GM18907 (cell line): ENCODE measurements around the gene SIM1.

Experiments used
- ATAC-seq: cut with Tn5 transposase; IDR thresholded peaks from one replicate; pipeline ENCODE4 v1.9.1; 2021; ENCODE audit warnings: mild to moderate bottlenecking, moderate library complexity; ENCODE audit not compliant: unreplicated experiment

SIM1 gene

DNA sequence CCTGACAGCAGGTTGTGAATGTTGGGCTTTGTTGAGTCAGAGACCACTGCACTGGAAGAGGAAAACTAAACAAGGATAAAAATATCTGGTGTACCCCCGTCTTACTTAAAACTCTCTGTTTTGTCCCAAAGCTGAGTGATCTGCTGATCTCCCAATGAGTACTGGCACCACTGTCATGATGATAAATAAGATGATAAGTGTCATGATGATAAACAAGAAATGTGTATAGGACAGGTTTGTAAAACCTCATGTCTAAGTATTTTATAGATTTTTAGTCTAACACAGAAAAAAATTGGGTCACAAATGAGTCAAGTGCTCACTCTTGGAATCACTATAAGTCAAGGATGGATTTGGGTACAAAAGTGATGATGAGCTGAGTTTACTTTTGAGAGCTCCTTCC is 8.5 kb upstream of the SIM1 start:
- no peak for ATAC-seq

DNA sequence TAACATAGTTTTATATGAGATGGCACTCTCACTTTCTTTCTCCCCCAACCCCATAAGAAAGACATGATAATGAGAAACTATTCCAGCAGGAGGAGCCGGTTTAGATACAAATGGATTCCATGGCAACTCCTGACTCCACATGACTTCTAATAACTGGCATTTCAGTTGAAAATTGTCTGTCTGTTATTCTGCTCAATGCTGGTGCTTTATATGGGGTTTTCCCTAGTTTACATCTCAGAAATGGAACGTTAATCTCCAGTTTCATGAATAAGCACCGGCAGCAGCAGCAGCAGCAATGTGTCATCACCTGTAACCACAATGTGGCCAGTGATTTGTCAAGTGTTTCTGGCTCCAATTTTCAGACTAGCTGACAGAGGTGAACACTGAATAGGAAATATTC is 8.0 kb upstream of the SIM1 start:
- ATAC-seq: peak; percentile 92

DNA sequence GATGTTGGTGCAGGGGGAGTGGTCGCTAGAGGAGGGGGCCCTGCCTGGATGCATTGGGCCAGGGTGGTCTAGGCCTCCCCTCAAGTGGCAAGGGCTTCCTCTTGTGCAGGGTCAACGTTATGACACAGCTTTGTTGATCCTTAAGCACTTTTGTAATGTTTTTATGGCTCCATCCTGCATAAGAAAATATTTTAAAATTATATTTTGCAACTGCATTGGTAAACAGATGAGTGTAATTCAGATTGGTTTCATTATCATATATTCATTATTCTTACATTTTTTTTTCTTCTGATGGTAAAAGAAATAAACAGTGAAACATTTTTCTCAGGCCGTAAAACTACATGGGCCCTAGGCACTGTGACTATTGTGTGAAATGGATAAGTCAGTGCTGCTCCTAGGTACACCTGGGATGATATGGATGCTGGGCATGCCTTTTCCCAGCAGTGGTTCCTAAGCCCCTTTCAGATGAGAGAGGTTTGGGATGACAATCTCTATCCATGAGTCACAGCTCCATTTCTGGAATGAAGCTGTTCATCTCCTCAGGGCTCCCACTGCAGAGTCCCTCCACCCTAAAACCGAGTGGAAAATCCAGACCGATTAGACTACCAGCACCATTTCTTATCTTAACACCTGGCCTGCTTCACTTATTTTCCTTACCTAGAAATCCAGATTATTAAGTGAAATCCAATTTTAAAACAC is 5.8 kb upstream of the SIM1 start:
- ATAC-seq: no peak

DNA sequence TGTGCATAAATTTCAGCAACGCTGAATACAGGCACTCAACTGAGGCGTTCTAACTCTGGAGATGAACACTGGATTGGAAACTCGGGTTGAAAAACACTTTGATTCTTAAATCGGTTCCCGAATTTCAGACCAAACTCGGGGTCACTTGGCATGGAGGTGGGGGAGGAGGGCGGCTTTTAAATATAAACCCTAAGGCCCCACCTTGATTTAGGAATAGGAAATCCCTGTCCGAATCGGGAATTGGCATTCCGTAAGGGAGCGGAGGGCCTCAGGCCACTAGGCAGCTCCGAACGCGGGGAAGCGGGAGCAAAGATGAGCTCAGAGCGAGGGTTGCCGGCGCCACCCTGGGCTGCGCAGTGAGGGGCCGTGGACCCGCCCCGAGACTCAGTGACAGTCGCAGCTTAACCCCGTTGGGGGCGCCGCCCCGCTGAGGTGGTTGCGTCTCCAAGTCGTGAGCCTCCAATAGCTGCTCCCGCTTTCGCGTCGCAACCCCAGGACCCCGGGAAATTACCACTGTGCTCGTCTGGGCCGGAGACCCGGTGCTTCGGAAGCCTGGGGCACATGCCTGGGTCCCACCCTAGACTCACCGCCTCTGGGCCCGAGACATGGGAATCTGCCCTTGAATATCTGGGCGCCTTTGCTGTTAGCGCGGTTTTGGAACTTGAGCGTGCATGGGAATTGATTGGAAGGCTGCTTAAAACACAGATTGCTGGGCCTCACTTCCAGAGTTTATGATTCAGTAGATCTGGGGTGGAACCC is 4.6 kb upstream of the SIM1 start:
- no peak for ATAC-seq

DNA sequence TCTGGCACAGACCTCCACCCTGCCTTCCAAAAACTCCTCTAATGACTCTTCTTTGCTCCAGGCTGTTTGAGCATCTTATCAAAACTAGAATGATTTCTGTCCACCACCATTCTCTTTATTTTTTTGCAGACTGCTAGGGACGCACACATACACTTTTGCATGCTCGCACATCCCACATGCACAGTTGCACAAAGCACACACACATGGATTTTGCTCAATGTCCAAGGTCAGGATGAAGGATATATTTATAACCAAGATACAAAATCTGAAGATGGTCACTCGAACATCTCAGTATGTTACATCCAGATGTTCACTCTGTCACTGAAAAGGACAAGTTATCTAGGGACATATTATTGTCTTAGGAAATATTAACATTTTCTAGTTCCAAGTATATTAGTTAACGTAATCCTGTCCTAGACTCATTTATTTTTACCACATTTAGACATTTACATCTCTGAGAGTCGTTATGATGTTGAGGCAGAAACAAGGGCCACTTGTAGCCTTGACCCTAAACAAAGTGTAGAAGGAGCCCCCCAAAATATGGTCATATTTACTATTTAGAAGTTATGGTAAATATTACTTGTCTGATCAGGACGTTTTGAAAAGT is 3.4 kb upstream of the SIM1 start:
- ATAC-seq: no peak

DNA sequence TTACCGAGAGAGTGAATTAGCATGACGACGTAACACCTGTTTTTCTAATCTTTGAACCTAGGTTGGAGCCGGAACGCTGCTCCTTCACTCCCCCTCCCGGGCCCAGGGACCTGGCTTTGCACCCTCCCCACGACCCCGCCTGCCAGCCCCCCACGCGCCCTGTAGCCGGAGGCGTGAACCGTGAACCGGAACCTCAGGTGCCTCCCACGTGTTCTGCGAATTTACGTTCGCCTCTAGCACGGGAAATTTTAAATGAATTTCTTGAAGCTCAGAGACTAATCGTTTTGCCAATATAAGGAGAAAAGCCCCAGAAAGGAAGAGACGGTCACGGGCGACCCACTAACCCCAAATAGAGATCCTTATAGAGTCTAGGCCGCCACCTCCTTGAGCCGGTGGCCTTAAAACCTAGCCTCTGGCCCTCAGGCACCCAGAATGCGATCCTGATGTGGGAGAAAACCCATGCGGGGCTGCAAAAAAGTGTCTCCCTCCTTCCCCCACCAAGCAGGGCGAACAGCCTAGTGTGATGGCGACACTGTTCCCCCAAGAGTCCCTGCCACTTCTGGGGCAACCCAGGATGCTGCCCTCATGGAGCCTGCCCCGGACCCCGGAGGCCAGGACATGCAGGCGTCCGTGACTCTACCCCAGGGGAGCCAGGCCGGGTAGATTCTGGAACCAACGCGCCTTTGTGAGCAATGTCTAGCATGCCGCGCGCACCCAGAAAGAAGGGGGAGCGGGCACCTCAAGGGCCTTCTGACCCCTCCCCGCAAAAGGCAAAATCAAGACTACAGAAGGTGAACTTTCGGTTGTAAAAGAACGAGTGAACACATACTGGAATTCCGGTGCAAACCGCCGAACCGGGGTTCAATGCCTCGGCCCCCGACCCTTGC is 2.7 kb upstream of the SIM1 start:
- no peak for ATAC-seq

DNA sequence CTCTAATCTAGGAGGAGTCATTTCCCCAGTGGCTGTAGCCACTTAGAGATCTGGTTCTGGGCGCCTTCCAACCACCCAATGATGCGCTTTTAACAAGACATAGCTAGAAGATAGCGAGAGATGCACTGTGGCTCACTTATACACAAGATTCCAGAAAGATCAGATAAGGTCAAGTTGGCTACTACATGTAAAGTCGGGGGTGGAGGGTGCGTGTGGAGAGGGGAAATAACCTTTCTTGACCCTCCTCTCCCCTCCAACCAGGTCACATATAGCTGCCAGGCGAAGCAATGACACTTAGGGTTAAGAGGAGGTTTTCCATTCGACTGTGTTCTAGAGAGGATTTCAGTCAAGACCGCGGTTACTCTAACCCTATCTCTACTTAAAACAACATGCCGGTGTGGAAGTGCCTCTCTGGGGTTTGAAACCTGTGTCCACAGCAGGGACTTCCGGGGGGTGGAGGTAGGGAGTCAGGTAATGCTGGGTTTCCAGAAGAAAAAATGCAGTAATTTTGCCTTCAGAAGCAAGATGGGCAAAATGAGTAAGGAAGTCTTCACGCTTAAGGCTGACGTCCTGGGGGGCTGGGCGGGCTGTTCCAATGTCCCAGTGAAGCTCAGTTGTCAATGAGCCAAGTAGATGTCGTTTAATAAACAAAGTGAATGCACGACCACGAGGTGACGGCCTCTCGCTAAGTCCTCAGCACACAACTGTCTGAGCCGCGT is 1.8 kb upstream of the SIM1 start:
- ATAC-seq: no peak

DNA sequence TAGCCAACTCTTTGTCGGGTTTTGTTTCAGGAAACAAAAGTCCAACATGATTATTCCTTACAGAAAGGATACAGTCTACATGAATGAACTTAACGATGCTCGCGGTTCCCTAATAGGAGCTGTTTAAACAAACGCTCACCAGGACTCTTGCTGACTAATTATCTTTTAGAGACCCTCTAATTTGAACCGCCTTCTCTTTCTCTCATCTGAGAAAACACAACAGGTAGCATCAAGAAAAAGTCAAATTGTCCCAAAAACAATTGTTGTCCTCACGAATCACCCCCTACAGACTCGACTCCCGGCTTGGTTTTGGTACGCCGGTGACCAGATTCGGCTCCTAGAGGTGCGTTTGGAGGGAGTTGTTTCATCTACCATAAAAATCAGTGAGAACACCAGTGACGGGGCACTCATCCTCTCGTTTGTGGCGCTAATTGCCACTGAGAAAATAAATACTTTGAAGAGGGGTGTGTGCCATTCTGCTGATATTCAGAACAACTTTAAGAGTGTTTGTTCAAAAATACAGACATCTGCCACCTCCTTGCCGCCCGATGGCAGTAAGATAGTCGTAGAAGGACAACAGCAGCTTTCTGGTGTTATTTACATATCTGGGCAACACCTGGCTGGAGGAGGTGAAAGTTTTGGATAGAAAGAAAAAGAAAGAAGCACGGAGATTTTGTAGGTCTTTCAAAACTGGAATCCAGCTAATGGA is 1.1 kb upstream of the SIM1 start:
- ATAC-seq: no peak

DNA sequence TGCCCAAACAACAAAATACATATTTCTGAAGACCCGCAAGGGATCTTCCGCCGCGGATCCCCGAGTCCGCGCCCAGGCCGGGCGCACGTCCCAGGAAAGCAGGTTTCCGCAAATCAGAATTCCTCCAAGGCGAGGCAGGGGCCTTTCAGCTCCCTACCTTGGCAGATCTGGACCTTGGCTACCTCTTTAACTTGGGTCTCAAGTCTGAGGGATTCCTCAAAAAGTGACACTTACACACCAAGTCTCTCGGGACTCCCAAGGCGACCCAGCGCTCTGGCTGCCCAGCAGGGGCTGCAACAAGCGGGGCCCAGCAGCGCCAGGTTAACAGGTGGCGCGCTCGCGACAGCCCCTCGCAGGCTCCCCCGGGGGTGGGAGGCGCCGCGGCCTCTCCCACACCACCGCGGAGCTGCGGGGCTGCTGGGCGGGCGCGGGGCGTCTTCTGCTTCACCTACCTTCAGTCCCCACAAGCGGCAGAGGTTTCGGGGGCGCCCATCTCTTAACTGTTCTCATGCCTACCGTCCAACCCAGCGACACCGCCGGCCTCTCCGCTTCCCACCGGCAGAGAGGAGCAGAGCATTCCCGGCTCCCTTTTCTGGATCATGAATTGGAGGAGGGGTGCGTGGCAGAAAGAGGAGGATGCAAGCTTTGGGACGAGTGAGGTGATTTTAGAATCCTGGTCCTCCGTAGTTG is 414 bp downstream of the SIM1 start:
- ATAC-seq: no peak

DNA sequence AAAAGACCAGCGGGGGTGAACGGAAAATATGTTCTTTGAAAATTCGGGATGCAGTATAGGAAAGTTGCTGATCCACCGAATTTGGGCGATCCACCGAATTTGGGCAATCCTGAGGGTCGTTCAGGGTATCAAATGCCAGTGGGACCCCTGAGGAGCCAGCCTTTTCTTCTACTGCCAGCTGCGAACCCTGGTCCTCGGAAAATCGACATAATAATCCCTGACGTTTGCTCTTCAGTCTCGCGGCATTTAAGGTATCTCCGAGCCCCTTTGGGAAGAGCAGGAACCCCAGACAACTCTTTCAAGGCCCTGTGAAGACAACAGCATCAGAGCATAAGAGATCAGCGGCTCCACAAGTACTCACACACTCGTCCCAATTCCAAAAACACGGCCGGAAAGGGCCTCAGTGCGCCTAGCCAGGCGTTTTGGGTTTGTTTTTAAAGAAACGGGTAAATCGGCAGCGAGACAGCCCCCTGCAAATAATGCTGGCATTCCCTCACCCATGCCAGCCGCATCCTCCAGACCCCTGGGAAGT is 1.0 kb downstream of the SIM1 start:
- ATAC-seq: no peak

DNA sequence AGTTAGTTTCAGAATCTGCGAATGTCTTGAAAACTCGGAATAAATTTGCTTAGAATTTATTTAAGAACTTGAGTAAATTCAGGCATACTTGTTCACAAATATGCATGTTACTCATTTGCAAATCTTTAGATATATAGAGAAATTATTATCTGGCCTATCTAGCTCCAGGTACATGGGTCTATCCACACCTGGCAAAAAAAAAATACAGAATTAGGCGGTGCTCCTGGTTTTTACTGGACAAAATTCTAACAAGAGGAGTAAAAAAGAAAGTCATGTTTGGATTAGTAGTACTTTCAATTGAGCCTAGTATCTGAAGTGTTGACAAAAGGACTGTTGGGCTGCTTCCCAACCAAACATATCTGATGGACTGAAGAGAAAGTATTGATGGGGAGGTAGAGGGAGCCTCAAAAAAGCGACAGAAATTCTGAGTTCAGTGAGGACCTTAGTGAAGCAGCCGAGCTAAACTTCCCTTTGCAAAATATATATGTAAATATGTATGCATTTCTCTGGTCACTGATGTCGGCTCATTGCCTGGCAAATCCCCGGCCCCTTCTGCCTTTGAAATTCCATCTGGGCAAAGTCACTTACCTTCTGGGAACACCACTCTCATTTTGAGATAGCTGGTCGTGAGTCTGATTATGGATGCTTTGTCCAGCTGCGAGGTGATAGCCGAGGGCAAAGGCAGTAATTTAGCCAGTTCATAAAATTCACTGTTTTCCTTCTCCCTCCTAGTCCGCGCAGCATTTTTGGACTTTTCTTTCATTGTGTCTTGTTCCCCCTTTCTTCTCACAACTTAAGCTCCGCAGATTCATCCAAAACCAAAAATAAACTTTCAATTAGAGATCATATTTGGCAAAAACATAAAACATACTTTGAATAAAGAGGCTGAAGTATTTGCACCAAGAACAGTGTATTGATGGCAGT is 1.8 kb downstream of the SIM1 start:
- ATAC-seq: no peak

DNA sequence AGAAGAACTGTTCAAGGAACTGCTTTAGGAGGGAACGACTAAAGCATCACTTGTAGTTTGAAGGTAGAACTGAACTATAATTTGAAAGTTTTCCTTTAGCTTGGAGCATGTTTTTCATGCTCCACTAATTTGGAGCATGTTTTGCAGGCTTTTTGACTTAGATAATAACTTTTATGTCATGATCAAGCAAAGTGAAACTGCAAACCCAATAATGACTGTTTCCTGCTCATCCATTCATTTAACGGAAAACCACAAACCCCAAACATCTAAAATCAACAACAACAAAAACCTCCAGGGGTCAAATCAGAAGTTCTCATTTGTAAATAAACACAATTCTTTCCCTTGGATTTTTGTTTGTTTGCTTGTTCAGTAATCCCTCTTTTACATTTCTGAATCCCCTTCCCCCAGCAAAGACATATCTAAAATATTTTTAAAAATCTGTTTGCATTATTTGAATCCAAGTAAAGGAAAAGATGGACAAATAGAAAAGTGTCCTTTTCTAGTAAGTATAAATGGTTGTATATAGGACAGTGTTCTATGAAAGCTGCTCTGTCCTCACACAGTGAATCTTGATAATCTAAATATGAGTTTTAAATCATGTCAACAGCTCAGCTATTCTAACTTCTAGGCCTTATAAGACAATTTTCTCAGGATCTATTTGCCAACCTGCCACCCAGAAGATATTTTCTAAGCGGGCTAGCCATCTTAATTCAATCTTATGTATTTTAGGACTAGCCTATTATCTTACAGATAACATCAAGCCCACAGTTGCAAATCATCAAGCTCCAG is 2.6 kb downstream of the SIM1 start:
- ATAC-seq: no peak

DNA sequence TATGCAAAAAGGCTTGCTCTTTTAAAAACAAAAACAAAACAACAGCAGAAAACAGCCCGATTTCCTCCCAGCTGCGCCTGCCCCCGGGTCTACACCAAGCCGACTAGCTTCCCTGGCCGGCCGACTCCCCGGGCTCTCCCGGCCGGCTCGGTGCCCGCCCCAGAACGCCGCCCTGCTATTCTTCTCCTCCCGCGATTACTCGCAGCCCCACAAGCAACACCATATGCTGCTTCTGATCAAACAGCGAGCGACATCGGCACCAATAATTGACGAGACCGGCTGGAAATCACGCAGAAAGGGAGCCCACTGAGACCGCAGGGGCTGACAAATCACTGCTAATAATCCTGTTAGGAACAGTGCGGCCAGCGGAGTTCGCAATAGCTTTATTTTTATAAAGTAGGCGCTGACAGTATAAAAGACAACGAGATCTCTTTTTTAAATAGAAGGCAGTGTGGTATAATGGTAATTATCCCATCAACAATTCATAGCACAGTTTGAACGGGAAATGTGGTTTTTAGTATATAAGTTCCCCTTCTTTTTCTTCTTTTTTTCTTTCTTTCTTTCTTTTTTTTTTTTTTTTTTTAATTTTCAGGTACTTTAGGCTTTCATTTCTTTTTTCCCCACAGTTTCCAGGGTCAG is 3.3 kb downstream of the SIM1 start:
- no peak for ATAC-seq

DNA sequence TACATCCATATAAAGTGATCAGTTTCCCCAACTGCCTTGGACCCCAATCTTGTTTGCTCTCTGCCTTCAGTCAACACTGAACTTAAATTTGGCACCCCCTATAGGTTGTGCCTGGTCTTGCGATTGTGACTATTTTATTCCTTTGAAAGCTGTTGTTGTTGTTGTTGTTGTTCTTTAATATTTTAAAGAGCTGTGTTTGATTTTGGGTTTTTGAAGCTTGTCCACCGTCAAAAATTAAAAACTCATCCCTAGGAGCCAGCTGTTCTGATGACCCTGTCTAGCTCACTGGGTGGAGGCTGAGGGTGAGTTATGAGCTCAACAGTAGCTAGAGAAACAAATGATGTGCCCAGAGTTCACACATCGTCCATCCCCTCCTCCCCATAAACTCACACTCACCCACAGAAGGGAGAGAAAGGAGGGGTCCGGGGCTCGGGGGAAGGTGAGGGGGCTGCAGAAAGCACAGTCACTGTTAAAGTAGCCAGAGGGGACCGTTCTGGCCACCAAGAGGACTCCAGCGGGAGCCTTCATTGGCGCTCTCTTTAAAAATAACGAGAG is 4.0 kb downstream of the SIM1 start:
- no peak for ATAC-seq

DNA sequence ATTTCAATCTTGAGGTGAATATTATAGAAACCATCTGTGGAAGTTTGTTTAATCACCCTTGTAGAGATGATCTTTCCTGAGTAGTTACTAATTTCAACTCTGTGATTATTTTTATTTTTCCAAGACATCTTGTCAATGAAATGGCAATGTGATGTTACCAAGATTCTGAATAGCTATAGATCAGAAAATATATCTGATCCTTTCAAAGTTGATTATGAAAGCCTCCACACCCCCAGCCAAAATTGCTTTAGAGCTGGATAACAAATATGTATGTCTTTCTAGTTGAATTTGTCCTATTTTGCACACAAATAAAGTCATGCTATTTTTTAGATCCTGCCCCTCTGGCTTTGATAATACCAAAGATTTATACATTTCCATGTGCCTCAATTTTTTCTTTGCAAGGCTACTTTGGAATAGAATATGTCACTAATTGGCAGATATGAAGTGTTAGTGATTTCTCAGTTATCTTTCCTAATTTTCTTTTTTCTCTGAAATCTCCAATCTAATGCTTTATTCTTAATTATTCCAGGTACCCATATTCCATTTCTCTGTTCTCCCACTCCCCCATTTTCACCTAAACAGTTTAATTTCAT is 5.0 kb downstream of the SIM1 start:
- ATAC-seq: no peak
